HG03280 (cell line): ENCODE results near the gene SLC8A2.

Experiments used
- ATAC-seq: cut with Tn5 transposase; IDR thresholded peaks from one replicate; pipeline ENCODE4 v1.9.1; 2021; ENCODE audit warnings: mild to moderate bottlenecking, moderate library complexity; ENCODE audit not compliant: unreplicated experiment

Gene SLC8A2

GRCh38 chr19:47471733-47472457 lies at the start of gene SLC8A2:
Gene SLC8A2 (minus strand): TSS chr19:47471893. CDS start chr19:47466403, 5,490 bp downstream.
- ATAC-seq, result no peak

GRCh38 chr19:47520839-47521238 lies 49.1 kb upstream of the SLC8A2 start:
- no peak for ATAC-seq

DNA sequence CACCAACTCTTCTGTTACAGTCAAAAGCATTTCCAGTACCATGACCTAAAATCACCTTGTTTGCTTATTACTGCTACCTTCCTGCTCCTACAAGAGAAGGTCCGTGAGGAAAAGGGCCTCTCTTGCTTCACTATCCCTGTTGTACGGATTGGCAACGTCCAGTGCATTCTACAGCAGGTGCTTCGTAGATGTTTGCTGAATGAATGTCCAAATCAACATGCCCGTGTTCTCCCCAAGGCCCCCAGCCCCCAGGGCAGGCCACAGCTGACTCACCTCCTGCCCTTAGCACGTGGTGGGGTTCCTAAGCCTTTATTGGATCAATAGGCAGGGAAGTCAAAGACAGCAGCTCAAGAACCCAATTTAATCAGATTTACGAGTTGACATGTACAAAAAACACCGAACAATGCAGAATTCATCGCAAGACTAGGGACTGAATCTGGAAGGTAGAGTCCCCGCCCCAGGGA lies 48.7 kb upstream of the SLC8A2 start:
- ATAC-seq, result no peak

DNA sequence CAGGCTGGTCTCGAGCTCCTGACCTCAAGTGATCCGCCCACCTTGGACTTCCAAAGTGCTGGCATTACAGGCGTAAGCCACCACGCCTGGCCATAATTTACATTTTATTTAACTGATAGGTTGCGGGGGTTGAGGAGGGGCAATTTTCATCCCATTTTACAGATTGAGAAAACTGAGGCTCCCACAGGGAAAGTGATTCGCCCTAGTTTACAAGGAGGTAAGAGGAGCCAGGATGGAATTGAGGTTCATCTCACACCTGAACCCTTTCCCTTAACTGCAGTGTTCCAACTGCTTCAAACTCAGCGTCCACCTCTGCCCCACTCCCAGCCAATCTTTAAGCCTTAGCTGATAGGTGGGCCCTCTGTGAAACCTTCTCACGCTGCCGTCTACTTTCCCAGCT lies 47.2 kb upstream of the SLC8A2 start:
- ATAC-seq, result no peak

- ATAC-seq, result no peak
These were observed 46.4 kb upstream of the SLC8A2 start for GRCh38 chr19:47518139-47518538.

DNA sequence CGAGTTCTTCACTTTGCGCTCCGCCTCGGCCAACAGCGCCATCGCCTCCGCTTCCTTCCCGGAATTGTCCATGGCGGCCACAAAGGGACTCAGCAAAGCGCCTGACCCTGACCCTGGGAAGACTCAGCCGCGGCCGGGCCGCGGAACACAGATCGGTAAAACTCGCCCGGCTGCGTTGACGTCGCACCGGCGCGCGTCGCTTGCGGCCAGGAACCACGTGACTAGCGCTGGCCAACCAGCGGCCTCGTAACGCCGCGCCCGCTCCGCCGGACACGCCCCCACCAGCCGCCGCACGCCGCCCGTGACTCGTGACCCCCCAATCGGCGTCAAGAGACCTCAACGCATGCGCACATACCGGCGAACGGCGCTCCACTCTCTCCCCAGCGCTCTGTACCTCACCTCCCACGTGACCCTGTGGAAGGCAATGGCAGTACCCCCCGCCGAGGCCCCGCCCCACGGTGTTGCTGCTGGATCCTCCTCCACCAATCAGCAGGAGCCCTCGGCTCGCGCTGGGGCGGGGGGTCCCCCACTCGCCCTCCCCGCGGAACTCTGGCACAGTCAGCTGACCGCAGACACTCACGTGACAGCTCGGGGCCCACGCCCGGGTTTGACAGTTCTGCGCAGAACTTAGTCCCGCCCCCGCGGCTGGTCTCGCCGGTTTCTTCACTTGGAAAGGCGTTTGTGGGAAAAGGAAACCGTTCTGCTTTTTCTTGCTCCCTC lies 43.3 kb upstream of the SLC8A2 start, which contains the start of gene NAPA:
Gene NAPA (minus strand): TSS at position 195 of the 720 bp plus-strand sequence. CDS start 123 bp downstream, at position 72.
- peak; percentile 86 for ATAC-seq

- peak; percentile 2 for ATAC-seq
These were observed 42.6 kb upstream of the SLC8A2 start for GRCh38 chr19:47514151-47514868.

- no peak for ATAC-seq
These were observed 41.2 kb upstream of the SLC8A2 start for GRCh38 chr19:47512948-47513319.

- no peak for ATAC-seq
These were observed 40.7 kb upstream of the SLC8A2 start for GRCh38 chr19:47512183-47512947.

- no peak for ATAC-seq
These were observed 40.0 kb upstream of the SLC8A2 start for GRCh38 chr19:47511681-47512080.

GRCh38 chr19:47511128-47511517 lies 39.4 kb upstream of the SLC8A2 start:
- no peak for ATAC-seq

- no peak for ATAC-seq
These were observed 38.9 kb upstream of the SLC8A2 start for GRCh38 chr19:47510516-47511127.

GRCh38 chr19:47509973-47510372 lies 38.3 kb upstream of the SLC8A2 start:
- no peak for ATAC-seq

GRCh38 chr19:47509170-47509847 lies 37.6 kb upstream of the SLC8A2 start:
- no peak for ATAC-seq

DNA sequence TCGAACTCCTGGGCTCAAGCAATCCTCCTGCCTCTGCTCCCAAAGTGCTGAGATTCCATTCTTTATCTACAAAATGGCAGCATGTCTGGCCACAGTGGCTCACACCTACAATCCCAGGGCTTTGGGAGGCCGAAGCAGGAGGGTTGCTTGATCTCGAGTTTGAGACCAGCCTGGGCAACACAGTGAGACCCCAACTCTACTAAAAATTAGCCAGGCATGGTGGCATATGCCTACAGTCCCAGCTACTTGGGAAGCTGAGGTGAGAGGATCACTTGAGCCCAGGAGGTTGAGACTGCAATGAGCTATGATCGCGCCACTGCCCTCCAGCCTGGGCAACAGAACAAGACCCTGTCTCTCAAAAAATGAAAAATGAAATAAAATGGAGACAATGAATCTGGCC lies 37.0 kb upstream of the SLC8A2 start:
- ATAC-seq, result no peak

DNA sequence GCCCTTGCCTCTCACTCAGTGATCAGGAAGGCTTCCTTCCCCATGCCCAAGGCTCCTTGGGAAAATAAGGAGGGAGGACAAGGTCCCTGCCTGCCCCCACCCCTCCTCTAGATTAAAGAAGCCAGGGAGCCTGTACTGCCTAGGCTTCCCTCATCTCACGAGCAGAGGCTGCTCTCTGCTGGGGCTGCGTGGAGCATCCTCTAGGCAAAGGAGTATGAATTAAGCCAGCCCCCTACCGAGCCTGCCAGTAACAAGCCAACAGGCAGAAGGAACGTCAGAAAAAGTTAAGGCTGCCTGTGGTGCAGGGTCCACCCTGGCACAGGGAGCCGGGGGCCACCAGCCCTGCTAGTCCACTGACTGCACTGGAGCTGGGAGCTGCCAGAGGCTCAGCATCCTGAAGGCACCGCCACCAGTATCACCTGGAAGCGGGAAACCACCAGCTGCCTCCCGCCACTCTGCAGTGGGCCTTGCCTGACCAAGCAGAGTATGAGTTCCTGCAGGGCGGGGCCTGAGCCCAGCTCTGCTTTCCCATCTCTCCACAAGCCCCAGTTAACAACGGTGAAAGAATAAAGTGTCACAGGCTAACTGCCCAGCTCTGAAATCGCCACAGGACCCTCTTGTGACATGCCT lies 36.3 kb upstream of the SLC8A2 start:
- no peak for ATAC-seq

- ATAC-seq, result no peak
These were observed 35.3 kb upstream of the SLC8A2 start for GRCh38 chr19:47507012-47507411.

DNA sequence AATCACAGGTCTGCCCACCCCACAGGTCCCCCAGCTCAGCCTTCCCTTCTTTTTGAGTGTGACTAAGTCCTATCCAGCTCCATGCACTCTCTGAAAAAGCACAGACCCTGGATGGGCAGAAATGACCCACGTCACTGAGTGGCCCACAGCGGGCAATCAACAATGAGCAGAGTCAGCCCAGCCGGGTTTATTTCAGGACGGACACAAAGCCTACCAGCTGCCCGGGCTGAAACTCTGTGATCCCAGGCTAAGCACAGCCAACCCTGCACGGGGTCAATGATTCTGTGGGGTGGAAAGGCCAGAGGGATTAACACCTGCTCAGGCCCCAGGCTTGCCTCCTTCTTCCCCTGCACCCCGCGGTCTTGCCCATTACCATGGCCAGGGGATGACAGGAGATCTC lies 34.8 kb upstream of the SLC8A2 start:
- no peak for ATAC-seq

GRCh38 chr19:47505506-47505905 lies 33.8 kb upstream of the SLC8A2 start:
- ATAC-seq, result no peak

DNA sequence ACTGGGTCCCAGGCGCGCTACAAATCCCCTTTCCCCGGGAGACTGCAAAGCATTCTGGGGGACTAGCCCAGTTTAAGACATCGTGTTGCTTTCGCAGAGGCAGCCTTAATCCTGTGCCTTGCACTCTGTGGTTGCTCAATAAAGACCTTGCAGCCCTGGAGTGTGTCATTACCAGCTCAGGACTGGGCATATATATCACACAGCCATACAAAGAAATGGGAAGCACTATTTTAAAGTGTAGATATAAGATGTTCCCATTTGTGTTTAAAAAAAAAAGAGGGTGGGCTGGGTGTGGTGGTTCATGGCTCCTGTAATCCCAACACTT lies 32.1 kb upstream of the SLC8A2 start:
- ATAC-seq, result no peak
